HFF-Myc (cell line): ENCODE measurements around the gene FBXO33.

Source experiments
- DNase-seq: peaks from one replicate; pipeline ENCODE4 v3.0.0-alpha.2; 2011; ENCODE audit warnings: low read depth; ENCODE audit errors: extremely low read depth
- H3K4me3 ChIP-seq: replicated peaks from 2 replicates; pipeline ENCODE4 v1.5.1; 2011; ENCODE audit warnings: low read depth, mild to moderate bottlenecking, control low read depth, low read length
- CTCF ChIP-seq: IDR thresholded peaks from 2 replicates; pipeline ENCODE4 v1.5.1; 2012; ENCODE audit warnings: mild to moderate bottlenecking, low read depth, low read length, control low read depth; ENCODE audit errors: missing control alignments

FBXO33 gene

GRCh38 chr14:39395555-39396254 is 36.5 kb downstream of the FBXO33 start:
- no peak overlapping the region for H3K4me3 ChIP-seq
- no peak for DNase-seq
- TF ChIP-seq CTCF = no peak

GRCh38 chr14:39393289-39393688 is 38.9 kb downstream of the FBXO33 start:
- TF ChIP-seq CTCF = no peak
- H3K4me3 ChIP-seq = no peak overlapping the region
- DNase-seq = no peak

GRCh38 chr14:39384177-39384576 is 48.1 kb downstream of the FBXO33 start:
- H3K4me3 ChIP-seq = no peak overlapping the region
- no peak for TF ChIP-seq CTCF
- no peak for DNase-seq

- H3K4me3 ChIP-seq = no peak overlapping the region
- DNase-seq = no peak
- TF ChIP-seq CTCF = no peak
These were observed 48.5 kb downstream of the FBXO33 start for GRCh38 chr14:39383741-39384140.

- H3K4me3 ChIP-seq = no peak overlapping the region
- DNase-seq = no peak
- TF ChIP-seq CTCF = no peak
These were observed 49.1 kb downstream of the FBXO33 start for GRCh38 chr14:39383026-39383660.

- DNase-seq = no peak
- H3K4me3 ChIP-seq = no peak overlapping the region
- no peak for TF ChIP-seq CTCF
These were observed 49.8 kb downstream of the FBXO33 start for GRCh38 chr14:39382463-39382862.

- no peak overlapping the region for H3K4me3 ChIP-seq
- no peak for TF ChIP-seq CTCF
- no peak for DNase-seq
These were observed 50.9 kb downstream of the FBXO33 start for GRCh38 chr14:39381366-39381765.
